HG02571 (cell line): ENCODE data around the gene KDM7A.

ENCODE experiments used
- ATAC-seq: cut with Tn5 transposase; IDR thresholded peaks from one replicate; pipeline ENCODE4 v1.9.1; 2021; ENCODE audit warnings: mild to moderate bottlenecking, moderate library complexity; ENCODE audit not compliant: unreplicated experiment

Gene KDM7A

GRCh38 chr7:140085447-140085846 lies 91.3 kb downstream of the KDM7A start:
- no peak for ATAC-seq

GRCh38 chr7:140084972-140085371 lies 91.8 kb downstream of the KDM7A start:
- ATAC-seq, result no peak

- ATAC-seq, result no peak
Measured at GRCh38 chr7:140084142-140084655, 92.6 kb downstream of the KDM7A start.

- ATAC-seq, result no peak
Measured at GRCh38 chr7:140082770-140083169, 94.0 kb downstream of the KDM7A start.

- no peak for ATAC-seq
Measured at GRCh38 chr7:140081774-140082425, 94.9 kb downstream of the KDM7A start.

GRCh38 chr7:140080919-140081318 lies 95.9 kb downstream of the KDM7A start:
- ATAC-seq, result no peak

- no peak for ATAC-seq
Measured at GRCh38 chr7:140079121-140079536, 97.7 kb downstream of the KDM7A start.

GRCh38 chr7:140078392-140078791 lies 98.4 kb downstream of the KDM7A start:
- ATAC-seq, result no peak

GRCh38 chr7:140074780-140075179 lies 102.0 kb downstream of the KDM7A start:
- no peak for ATAC-seq

- no peak for ATAC-seq
Measured at GRCh38 chr7:140070546-140070945, 106.2 kb downstream of the KDM7A start.

- no peak for ATAC-seq
Measured at GRCh38 chr7:140069298-140069949, 107.4 kb downstream of the KDM7A start.

- no peak for ATAC-seq
Measured at GRCh38 chr7:140068033-140068432, 108.8 kb downstream of the KDM7A start.

- ATAC-seq, result no peak
Measured at GRCh38 chr7:140067052-140067451, 109.7 kb downstream of the KDM7A start.

GRCh38 chr7:140062528-140063299 lies 114.1 kb downstream of the KDM7A start, which contains the start of gene PARP12:
TSS of gene PARP12 (minus strand) at chr7:140062951. CDS start at chr7:140062847, 104 bp downstream.
- ATAC-seq, result peak; percentile 89

GRCh38 chr7:140062118-140062527 lies 114.7 kb downstream of the KDM7A start:
- peak; percentile 32 for ATAC-seq

- no peak for ATAC-seq
Measured at GRCh38 chr7:140061607-140061930, 115.2 kb downstream of the KDM7A start.

GRCh38 chr7:140060788-140061606 lies 115.8 kb downstream of the KDM7A start:
- ATAC-seq, result no peak

GRCh38 chr7:140060243-140060630 lies 116.5 kb downstream of the KDM7A start:
- ATAC-seq, result no peak

GRCh38 chr7:140059273-140060242 lies 117.2 kb downstream of the KDM7A start:
- no peak for ATAC-seq

GRCh38 chr7:140058517-140058916 lies 118.3 kb downstream of the KDM7A start:
- ATAC-seq, result no peak
